H9 (cell line): Measurements from ENCODE around the gene ARNT2. TPM values are rescaled to one million over a fixed set of nuclear protein-coding genes. Genes with fewer than 3 reads are reported as not detected.

Experiments
- DNase-seq: peaks from one replicate; pipeline ENCODE4 v3.0.0-alpha.2; 2017
- H2AFZ ChIP-seq: one replicate; pipeline ENCODE4 v1.6.1; 2013; ENCODE audit warnings: mild to moderate bottlenecking, low read length, control low read depth, moderate library complexity
- H2AK5ac ChIP-seq: 2 replicates; pipeline ENCODE4 v1.6.1; 2013; ENCODE audit warnings: low read length, control low read depth, mixed read lengths; ENCODE audit not compliant: insufficient read length
- H2BK120ac ChIP-seq: one replicate; pipeline ENCODE4 v1.6.1; 2013; ENCODE audit warnings: low read depth, mild to moderate bottlenecking, low read length, control low read depth, inconsistent platforms; ENCODE audit not compliant: poor library complexity, severe bottlenecking
- H2BK12ac ChIP-seq: 2 replicates; pipeline ENCODE4 v1.6.1; 2013; ENCODE audit warnings: low read length, control low read depth, mixed read lengths, low read depth; ENCODE audit not compliant: insufficient read length
- H2BK15ac ChIP-seq: 2 replicates; pipeline ENCODE4 v1.6.1; 2013; ENCODE audit warnings: low read depth, low read length, control low read depth
- H2BK20ac ChIP-seq: one replicate; pipeline ENCODE4 v1.6.1; 2013; ENCODE audit warnings: low read depth, mild to moderate bottlenecking, low read length, control low read depth, inconsistent platforms; ENCODE audit not compliant: poor library complexity, severe bottlenecking
- H2BK5ac ChIP-seq: 2 replicates; pipeline ENCODE4 v1.6.1; 2013; ENCODE audit warnings: low read length, control low read depth, mixed read lengths; ENCODE audit not compliant: insufficient read length
- H3K14ac ChIP-seq: 2 replicates; pipeline ENCODE4 v1.6.1; 2013; ENCODE audit warnings: low read length, control low read depth; ENCODE audit not compliant: insufficient read depth
- H3K18ac ChIP-seq: 2 replicates; pipeline ENCODE4 v1.6.1; 2013; ENCODE audit warnings: low read depth, mild to moderate bottlenecking, mixed read lengths, low read length, control low read depth; ENCODE audit not compliant: insufficient read length
- H3K23ac ChIP-seq: 2 replicates; pipeline ENCODE4 v1.6.1; 2013; ENCODE audit warnings: low read length, control low read depth, mixed read lengths, low read depth; ENCODE audit not compliant: insufficient read length
- H3K23me2 ChIP-seq: 2 replicates; pipeline ENCODE4 v1.6.1; 2013; ENCODE audit warnings: low read depth, mild to moderate bottlenecking, mixed read lengths, low read length, control low read depth; ENCODE audit not compliant: insufficient read length, poor library complexity, severe bottlenecking
- H3K27ac ChIP-seq: 2 replicates; pipeline ENCODE4 v1.5.1; 2013; ENCODE audit warnings: low read length, control low read depth, mixed read lengths, low read depth; ENCODE audit not compliant: insufficient read length
- H3K27me3 ChIP-seq: 2 replicates; pipeline ENCODE4 v1.6.1; 2013; ENCODE audit warnings: low read length, control low read depth, inconsistent platforms; ENCODE audit not compliant: insufficient read depth
- H3K4ac ChIP-seq: 2 replicates; pipeline ENCODE4 v1.6.1; 2013; ENCODE audit warnings: low read depth, mild to moderate bottlenecking, control low read depth, inconsistent platforms, low read length, moderate library complexity
- H3K4me1 ChIP-seq: 2 replicates; pipeline ENCODE4 v1.6.1; 2013; ENCODE audit warnings: low read length, control low read depth, inconsistent platforms; ENCODE audit not compliant: insufficient read depth
- H3K4me2 ChIP-seq: 2 replicates; pipeline ENCODE4 v1.6.1; 2013; ENCODE audit warnings: low read length, control low read depth, mixed read lengths; ENCODE audit not compliant: insufficient read length, insufficient read depth
- H3K56ac ChIP-seq: 2 replicates; pipeline ENCODE4 v1.6.1; 2013; ENCODE audit warnings: low read depth, mild to moderate bottlenecking, mixed read lengths, low read length, control low read depth; ENCODE audit not compliant: insufficient read length
- H3K79me1 ChIP-seq: 2 replicates; pipeline ENCODE4 v1.6.1; 2013; ENCODE audit warnings: low read depth, mild to moderate bottlenecking, moderate library complexity, low read length, control low read depth, inconsistent platforms; ENCODE audit not compliant: insufficient read depth, poor library complexity, severe bottlenecking
- H3K79me2 ChIP-seq: 2 replicates; pipeline ENCODE4 v1.6.1; 2013; ENCODE audit warnings: low read length, control low read depth, inconsistent platforms; ENCODE audit not compliant: insufficient read depth
- H3K9ac ChIP-seq: 2 replicates; pipeline ENCODE4 v1.6.1; 2013; ENCODE audit warnings: low read length, control low read depth, mixed read lengths; ENCODE audit not compliant: insufficient read length; ENCODE audit errors: extremely low read depth
- H3K9me3 ChIP-seq: one replicate; pipeline ENCODE4 v1.6.1; 2013; ENCODE audit warnings: low read depth, low read length, inconsistent platforms; ENCODE audit not compliant: control insufficient read depth
- H3T11ph ChIP-seq: one replicate; pipeline ENCODE4 v1.6.1; 2013; ENCODE audit warnings: mild to moderate bottlenecking, low read length, control low read depth, inconsistent platforms
- H4K20me1 ChIP-seq: one replicate; pipeline ENCODE4 v1.6.1; 2013; ENCODE audit not compliant: control insufficient read depth, insufficient read length, insufficient read depth
- H4K5ac ChIP-seq: 2 replicates; pipeline ENCODE4 v1.6.1; 2013; ENCODE audit warnings: low read depth, mild to moderate bottlenecking, mixed read lengths, low read length, control low read depth; ENCODE audit not compliant: insufficient read length
- H4K8ac ChIP-seq: replicated peaks from 2 replicates; pipeline ENCODE4 v1.6.1; 2013; ENCODE audit warnings: low read length, control low read depth, mixed read lengths, low read depth; ENCODE audit not compliant: insufficient read length
- H4K91ac ChIP-seq: 2 replicates; pipeline ENCODE4 v1.6.1; 2013; ENCODE audit warnings: low read depth, mild to moderate bottlenecking, moderate library complexity, mixed read lengths, low read length, control low read depth; ENCODE audit not compliant: insufficient read length
- H3K27ac Mint-ChIP-seq, 3 experiments: 2 replicates in 2 of 3; 3 replicates in 1 of 3; pipeline ENCODE4 v1.8.0; 2020 to 2021; ENCODE audit warnings: mixed read lengths in 3 of 3, mild to moderate bottlenecking in 1 of 3, moderate library complexity in 1 of 3
- H3K27me3 Mint-ChIP-seq: 2 replicates; pipeline ENCODE4 v1.8.0; 2021; ENCODE audit warnings: low read depth, mild to moderate bottlenecking, moderate library complexity, mixed read lengths
- H3K36me3 Mint-ChIP-seq, 3 experiments: 2 replicates in 2 of 3; 3 replicates in 1 of 3; pipeline ENCODE4 v1.8.0; 2020 to 2021; ENCODE audit warnings: low read depth in 3 of 3, mixed read lengths in 3 of 3; ENCODE audit not compliant: insufficient read depth in 1 of 3
- H3K4me1 Mint-ChIP-seq, 2 experiments: 2 replicates each; pipeline ENCODE4 v1.8.0; 2020; ENCODE audit warnings: mixed read lengths in 2 of 2
- H3K4me3 Mint-ChIP-seq, 2 experiments: 2 replicates in 1 of 2; 3 replicates in 1 of 2; pipeline ENCODE4 v1.8.0; 2020 to 2021; ENCODE audit warnings: mild to moderate bottlenecking in 2 of 2, mixed read lengths in 2 of 2, moderate library complexity in 1 of 2
- H3K9me3 Mint-ChIP-seq, 2 experiments: 2 replicates in 1 of 2; 3 replicates in 1 of 2; pipeline ENCODE4 v1.8.0; 2020; ENCODE audit warnings: mild to moderate bottlenecking in 2 of 2, mixed read lengths in 2 of 2, moderate library complexity in 1 of 2
- WGBS: extraction: QIAGEN DNeasy Blood & Tissue Kit; methylation state at CpG from one replicate; pipeline ENCODE4 v1.1.7; 2013; ENCODE audit warnings: missing lambda C conversion rate, low lambda C conversion rate, mixed read lengths; ENCODE audit not compliant: insufficient read length; ENCODE audit errors: extremely low coverage; 5-methylcytosine and 5-hydroxymethylcytosine counted together
- total RNA-seq: library from RNA; stranded (reverse); gene quantifications from 2 replicates; pipeline ENCODE4 v1.2.1, GENCODE V29; 2021
- TF ChIP-seq, protein P1 (sequence below): fragments of 200-600 bp; sonication (generic); conservative IDR thresholded peaks from 3 replicates; pipeline ENCODE4 v1.8.0; 2021; ENCODE audit warnings: antibody characterized with exemption, mild to moderate bottlenecking

The ARNT2 gene
- total RNA-seq, 1 experiment from 2014 or later = 10.5 TPM

DNA sequence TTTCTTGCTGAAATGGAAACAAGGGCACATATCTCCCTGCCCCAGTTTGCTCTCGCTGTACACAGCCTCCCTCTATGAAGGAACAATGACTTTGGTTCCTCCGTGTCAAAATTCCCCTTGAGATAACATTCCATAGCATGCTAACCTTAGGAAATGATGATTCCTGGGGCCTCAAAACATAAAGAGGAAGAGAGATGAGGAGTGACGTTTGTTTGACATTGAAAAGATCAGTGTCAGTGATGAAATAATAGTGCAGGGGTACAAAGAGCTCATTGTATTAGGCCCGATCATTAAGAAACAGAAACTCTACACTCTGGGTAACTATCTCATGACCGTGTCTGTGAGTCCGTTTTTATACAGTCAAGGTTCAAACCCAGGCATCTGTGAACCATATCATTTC is 55.2 kb downstream of the ARNT2 start:
- no peaks in the 10 kb centered on the region for H3K36me3 Mint-ChIP-seq
- no peak overlapping the region for H3K27ac Mint-ChIP-seq

More for the DNA sequence above, 55.2 kb downstream of the ARNT2 start:
- Histone ChIP-seq H2BK20ac (no peak overlapping the region), H3K79me1 (no peaks in the 10 kb centered on the region), H3K23ac (no peak overlapping the region), H4K5ac (no peak overlapping the region), H3K4me1 (no peaks in the 10 kb centered on the region), H3T11ph (no peak overlapping the region), H3K27ac (no peak overlapping the region), H3K14ac (no peak overlapping the region), H3K56ac (no peak overlapping the region), H3K18ac (no peak overlapping the region), H3K4me2 (no peak overlapping the region), H3K9ac (no peak overlapping the region), H3K27me3 (no peaks in the 10 kb centered on the region), H2BK5ac (no peak overlapping the region), H2BK15ac (no peak overlapping the region), H3K79me2 (no peaks in the 10 kb centered on the region), H2BK120ac (no peak overlapping the region), H3K4ac (no peak overlapping the region), H4K20me1 (no peaks in the 10 kb centered on the region), H2BK12ac (no peak overlapping the region), H2AFZ (no peak overlapping the region), H4K91ac (no peak overlapping the region), H4K8ac (no peak overlapping the region), H3K9me3 (no peaks in the 10 kb centered on the region), H2AK5ac (no peak overlapping the region), H3K23me2 (no peaks in the 10 kb centered on the region)
- TF ChIP-seq, protein P1, sequence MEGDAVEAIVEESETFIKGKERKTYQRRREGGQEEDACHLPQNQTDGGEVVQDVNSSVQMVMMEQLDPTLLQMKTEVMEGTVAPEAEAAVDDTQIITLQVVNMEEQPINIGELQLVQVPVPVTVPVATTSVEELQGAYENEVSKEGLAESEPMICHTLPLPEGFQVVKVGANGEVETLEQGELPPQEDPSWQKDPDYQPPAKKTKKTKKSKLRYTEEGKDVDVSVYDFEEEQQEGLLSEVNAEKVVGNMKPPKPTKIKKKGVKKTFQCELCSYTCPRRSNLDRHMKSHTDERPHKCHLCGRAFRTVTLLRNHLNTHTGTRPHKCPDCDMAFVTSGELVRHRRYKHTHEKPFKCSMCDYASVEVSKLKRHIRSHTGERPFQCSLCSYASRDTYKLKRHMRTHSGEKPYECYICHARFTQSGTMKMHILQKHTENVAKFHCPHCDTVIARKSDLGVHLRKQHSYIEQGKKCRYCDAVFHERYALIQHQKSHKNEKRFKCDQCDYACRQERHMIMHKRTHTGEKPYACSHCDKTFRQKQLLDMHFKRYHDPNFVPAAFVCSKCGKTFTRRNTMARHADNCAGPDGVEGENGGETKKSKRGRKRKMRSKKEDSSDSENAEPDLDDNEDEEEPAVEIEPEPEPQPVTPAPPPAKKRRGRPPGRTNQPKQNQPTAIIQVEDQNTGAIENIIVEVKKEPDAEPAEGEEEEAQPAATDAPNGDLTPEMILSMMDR = no peak
- no peak for DNase-seq
- peaks cover 15 to 22% of the 10 kb centered on the region in 2 experiments for H3K4me1 Mint-ChIP-seq
- no peaks in the 10 kb centered on the region for H3K9me3 Mint-ChIP-seq
- WGBS = no CpG with 5 or more reads among the region's 6 CpGs
- H3K27me3 Mint-ChIP-seq = peaks cover 8% of the 10 kb centered on the region
- H3K4me3 Mint-ChIP-seq = no peak overlapping the region
